ENCODE data around the gene DOCK8. TPM values are rescaled to one million over a fixed set of nuclear protein-coding genes. Genes with fewer than 3 reads are reported as not detected.

The DOCK8 gene
- total RNA-seq, 1 donor from 2014 or later: 4.4 TPM

- no peak for TF ChIP-seq CTCF (IDR thresholded peaks at IDR 0.05; ENCODE audit: insufficient read depth, low read depth, low read length)
- no peak for TF ChIP-seq EZH2 (IDR thresholded peaks at IDR 0.05; ENCODE audit: insufficient read depth, low read length)
- no peaks in the 10 kb centered on the region for H3K36me3 ChIP-seq (ENCODE audit: insufficient read depth, low read length)
- H3K9ac ChIP-seq (ENCODE audit: low read length): no peak overlapping the region
- no peak overlapping the region for H3K4me3 ChIP-seq (ENCODE audit: insufficient read depth, low read depth, low read length)
- no peaks in the 10 kb centered on the region for H3K4me1 Mint-ChIP-seq (ENCODE audit: low read depth, unreplicated experiment)
- no peak for FAIRE-seq
- H3K27ac ChIP-seq (ENCODE audit: low read depth, low read length): no peak overlapping the region
- no peaks in the 10 kb centered on the region for H3K79me2 ChIP-seq (ENCODE audit: insufficient read depth, low read length)
- no peak overlapping the region for H2AFZ ChIP-seq (ENCODE audit: low read depth, low read length)
- no peaks in the 10 kb centered on the region for H3K9me3 ChIP-seq (ENCODE audit: insufficient read depth, low read depth, low read length)
- H3K4me3 Mint-ChIP-seq (ENCODE audit: unreplicated experiment): no peak overlapping the region
- no peaks in the 10 kb centered on the region for H3K27me3 Mint-ChIP-seq (ENCODE audit: low read depth, unreplicated experiment)
- no peaks in the 10 kb centered on the region for H3K27me3 ChIP-seq (ENCODE audit: insufficient read depth, low read length)
- H3K27ac Mint-ChIP-seq (ENCODE audit: unreplicated experiment): no peak overlapping the region
- H3K36me3 Mint-ChIP-seq (ENCODE audit: low read depth, unreplicated experiment): no peaks in the 10 kb centered on the region
- H3K4me2 ChIP-seq (ENCODE audit: low read length): no peak overlapping the region
- H3K9me3 Mint-ChIP-seq (ENCODE audit: unreplicated experiment): peaks cover 5% of the 10 kb centered on the region
- no peak for DNase-seq (ENCODE audit: low read depth)
- no peaks in the 10 kb centered on the region for H4K20me1 ChIP-seq (ENCODE audit: insufficient read depth, low read length)
- no peaks in the 10 kb centered on the region for H3K4me1 ChIP-seq (ENCODE audit: insufficient read depth, low read length)
Measured at GRCh38 chr9:396396-396795, 181.7 kb downstream of the DOCK8 start.

- Histone ChIP-seq H4K20me1 (ENCODE audit: insufficient read depth, low read length) (no peaks in the 10 kb centered on the region), H3K4me1 (ENCODE audit: insufficient read depth, low read length) (no peaks in the 10 kb centered on the region), H3K27ac (ENCODE audit: low read depth, low read length) (no peak overlapping the region), H3K27me3 (ENCODE audit: insufficient read depth, low read length) (no peaks in the 10 kb centered on the region), H3K4me3 (ENCODE audit: insufficient read depth, low read depth, low read length) (no peak overlapping the region), H3K36me3 (ENCODE audit: insufficient read depth, low read length) (no peaks in the 10 kb centered on the region), H3K79me2 (ENCODE audit: insufficient read depth, low read length) (no peaks in the 10 kb centered on the region), H3K9ac (ENCODE audit: low read length) (no peak overlapping the region), H3K4me2 (ENCODE audit: low read length) (no peak overlapping the region), H3K9me3 (ENCODE audit: insufficient read depth, low read depth, low read length) (no peaks in the 10 kb centered on the region), H2AFZ (ENCODE audit: low read depth, low read length) (no peak overlapping the region)
- no peak for DNase-seq (ENCODE audit: low read depth)
- Mint-ChIP-seq H3K27ac (ENCODE audit: unreplicated experiment) (no peak overlapping the region), H3K4me1 (ENCODE audit: low read depth, unreplicated experiment) (no peaks in the 10 kb centered on the region), H3K4me3 (ENCODE audit: unreplicated experiment) (no peak overlapping the region), H3K27me3 (ENCODE audit: low read depth, unreplicated experiment) (no peaks in the 10 kb centered on the region), H3K9me3 (ENCODE audit: unreplicated experiment) (peaks cover 11% of the 10 kb centered on the region), H3K36me3 (ENCODE audit: low read depth, unreplicated experiment) (peaks cover 5% of the 10 kb centered on the region)
- no peak for TF ChIP-seq EZH2 (IDR thresholded peaks at IDR 0.05; ENCODE audit: insufficient read depth, low read length)
- no peak for TF ChIP-seq CTCF (IDR thresholded peaks at IDR 0.05; ENCODE audit: insufficient read depth, low read depth, low read length)
- no peak for FAIRE-seq
Measured at GRCh38 chr9:398085-398484, 183.4 kb downstream of the DOCK8 start.

- FAIRE-seq (no peak), DNase-seq (ENCODE audit: low read depth) (no peak)
- no peak overlapping the region for H3K4me3 ChIP-seq (ENCODE audit: insufficient read depth, low read depth, low read length)
- no peak overlapping the region for H3K4me3 Mint-ChIP-seq (ENCODE audit: unreplicated experiment)
- H3K27me3 ChIP-seq (ENCODE audit: insufficient read depth, low read length): no peaks in the 10 kb centered on the region
- H3K4me1 Mint-ChIP-seq (ENCODE audit: low read depth, unreplicated experiment): no peaks in the 10 kb centered on the region
- no peaks in the 10 kb centered on the region for H4K20me1 ChIP-seq (ENCODE audit: insufficient read depth, low read length)
- no peaks in the 10 kb centered on the region for H3K4me1 ChIP-seq (ENCODE audit: insufficient read depth, low read length)
- H3K4me2 ChIP-seq (ENCODE audit: low read length): no peak overlapping the region
- H3K27me3 Mint-ChIP-seq (ENCODE audit: low read depth, unreplicated experiment): no peaks in the 10 kb centered on the region
- peaks cover 9% of the 10 kb centered on the region for H3K9me3 Mint-ChIP-seq (ENCODE audit: unreplicated experiment)
- no peak overlapping the region for H2AFZ ChIP-seq (ENCODE audit: low read depth, low read length)
- no peak overlapping the region for H3K27ac Mint-ChIP-seq (ENCODE audit: unreplicated experiment)
- no peak overlapping the region for H3K9ac ChIP-seq (ENCODE audit: low read length)
- no peak overlapping the region for H3K27ac ChIP-seq (ENCODE audit: low read depth, low read length)
- TF ChIP-seq EZH2 (IDR thresholded peaks at IDR 0.05; ENCODE audit: insufficient read depth, low read length) (no peak), CTCF (IDR thresholded peaks at IDR 0.05; ENCODE audit: insufficient read depth, low read depth, low read length) (no peak)
- no peaks in the 10 kb centered on the region for H3K36me3 ChIP-seq (ENCODE audit: insufficient read depth, low read length)
- no peaks in the 10 kb centered on the region for H3K79me2 ChIP-seq (ENCODE audit: insufficient read depth, low read length)
- peaks cover 5% of the 10 kb centered on the region for H3K36me3 Mint-ChIP-seq (ENCODE audit: low read depth, unreplicated experiment)
- H3K9me3 ChIP-seq (ENCODE audit: insufficient read depth, low read depth, low read length): no peaks in the 10 kb centered on the region
Measured at GRCh38 chr9:401223-401622, 186.6 kb downstream of the DOCK8 start.
